ENCODE measurements around the gene TMEM95. TPM values are rescaled to one million over a fixed set of nuclear protein-coding genes. Genes with fewer than 3 reads are reported as not detected.
"Not testable (repeated sequence)": the region's sequence is repeated elsewhere in the genome, so short reads cannot be mapped to it uniquely, and the experiment has no call there.

TMEM95 gene
- total RNA-seq, 1 donor from 2014 or later = not detected

DNA sequence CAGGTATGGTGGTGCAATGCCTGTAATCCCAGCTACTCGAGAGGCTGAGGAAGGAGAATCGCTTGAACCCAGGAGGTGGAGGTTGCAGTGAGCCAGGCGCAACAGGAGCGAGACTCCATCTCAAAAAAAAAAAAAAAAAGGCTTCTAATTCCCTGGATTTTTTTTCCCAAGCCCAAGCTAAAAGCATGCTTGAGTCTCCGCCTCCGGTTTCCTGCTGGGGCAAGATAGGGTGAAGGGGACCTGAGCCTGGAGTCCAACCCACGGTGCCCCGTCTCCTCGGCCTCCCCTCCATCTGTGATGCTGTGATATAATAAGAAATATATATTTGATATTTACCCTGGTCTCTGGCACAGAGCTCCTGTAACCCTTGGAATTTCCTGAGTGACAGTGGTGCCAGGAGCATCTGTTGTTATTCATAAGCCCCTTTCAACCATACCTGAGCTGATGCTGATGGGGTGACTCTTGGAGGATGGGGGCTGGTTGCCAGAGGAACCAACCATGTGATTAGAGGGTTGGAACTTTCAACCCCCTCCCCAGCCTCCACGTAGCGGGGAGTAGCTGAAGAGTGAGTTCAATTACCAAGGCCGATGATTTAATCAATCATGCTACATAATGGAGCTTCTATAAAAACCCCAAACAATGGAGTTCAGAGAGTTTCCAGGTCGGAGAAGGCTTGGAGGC lies 13.1 kb downstream of the TMEM95 start:
- DNase-seq (ENCODE audit: extremely low spot score, unreplicated experiment) = no peak
- TF ChIP-seq, protein P1, sequence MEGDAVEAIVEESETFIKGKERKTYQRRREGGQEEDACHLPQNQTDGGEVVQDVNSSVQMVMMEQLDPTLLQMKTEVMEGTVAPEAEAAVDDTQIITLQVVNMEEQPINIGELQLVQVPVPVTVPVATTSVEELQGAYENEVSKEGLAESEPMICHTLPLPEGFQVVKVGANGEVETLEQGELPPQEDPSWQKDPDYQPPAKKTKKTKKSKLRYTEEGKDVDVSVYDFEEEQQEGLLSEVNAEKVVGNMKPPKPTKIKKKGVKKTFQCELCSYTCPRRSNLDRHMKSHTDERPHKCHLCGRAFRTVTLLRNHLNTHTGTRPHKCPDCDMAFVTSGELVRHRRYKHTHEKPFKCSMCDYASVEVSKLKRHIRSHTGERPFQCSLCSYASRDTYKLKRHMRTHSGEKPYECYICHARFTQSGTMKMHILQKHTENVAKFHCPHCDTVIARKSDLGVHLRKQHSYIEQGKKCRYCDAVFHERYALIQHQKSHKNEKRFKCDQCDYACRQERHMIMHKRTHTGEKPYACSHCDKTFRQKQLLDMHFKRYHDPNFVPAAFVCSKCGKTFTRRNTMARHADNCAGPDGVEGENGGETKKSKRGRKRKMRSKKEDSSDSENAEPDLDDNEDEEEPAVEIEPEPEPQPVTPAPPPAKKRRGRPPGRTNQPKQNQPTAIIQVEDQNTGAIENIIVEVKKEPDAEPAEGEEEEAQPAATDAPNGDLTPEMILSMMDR (conservative IDR thresholded peaks at IDR 0.05) = no peak
- no peaks in the 10 kb centered on the region for H3K9me3 Mint-ChIP-seq
- H3K27me3 Mint-ChIP-seq = peaks cover 21% of the 10 kb centered on the region
- H3K4me1 Mint-ChIP-seq (ENCODE audit: unreplicated experiment) = no peaks in the 10 kb centered on the region
- H3K27ac Mint-ChIP-seq = no peak overlapping the region
- no peaks in the 10 kb centered on the region for H3K36me3 Mint-ChIP-seq
- no peak overlapping the region for H3K4me3 Mint-ChIP-seq

DNA sequence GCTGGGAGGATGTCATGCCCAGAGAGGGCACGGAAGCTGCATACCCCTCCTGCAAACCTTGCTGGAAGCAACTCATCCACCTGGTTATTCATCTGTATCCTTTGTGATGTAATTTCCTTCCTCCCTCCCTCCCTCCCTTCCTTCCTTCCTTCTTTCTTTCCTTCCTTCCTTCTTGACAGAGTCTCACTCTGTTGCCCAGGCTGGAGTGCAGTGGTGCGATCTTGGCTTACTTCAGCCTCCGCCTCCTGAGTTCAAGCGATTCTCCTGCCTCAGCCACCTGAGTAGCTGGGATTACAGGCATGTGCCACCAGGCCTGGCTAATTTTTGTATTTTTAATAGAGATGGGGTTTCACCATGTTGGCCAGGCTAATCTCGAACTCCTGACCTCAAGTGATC lies 13.6 kb downstream of the TMEM95 start:
- not testable (repeated sequence) for H3K4me3 Mint-ChIP-seq; H3K27ac Mint-ChIP-seq; H3K4me1 Mint-ChIP-seq (ENCODE audit: unreplicated experiment); H3K36me3 Mint-ChIP-seq; H3K9me3 Mint-ChIP-seq; DNase-seq (ENCODE audit: extremely low spot score, unreplicated experiment)
- H3K27me3 Mint-ChIP-seq = peaks cover 21% of the 10 kb centered on the region

DNA sequence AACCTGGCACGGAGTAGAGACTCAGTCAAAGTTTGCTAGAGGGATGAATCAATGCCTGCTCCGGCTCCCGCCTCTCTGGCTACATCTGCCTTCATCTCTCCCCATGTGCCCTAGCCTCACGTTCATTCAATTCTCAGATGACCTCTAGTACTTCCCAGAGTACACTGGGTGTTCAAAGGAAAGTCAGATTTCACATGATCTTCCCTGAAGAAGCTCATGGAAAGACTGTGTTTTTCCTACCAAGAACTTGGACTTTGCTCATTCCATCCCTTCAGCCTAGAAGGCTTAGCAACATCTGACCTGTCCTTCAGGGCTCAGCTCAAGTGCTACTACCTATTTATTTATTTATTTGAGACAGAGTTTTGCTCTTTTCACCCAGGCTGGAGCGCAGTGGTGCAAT lies 14.9 kb downstream of the TMEM95 start:
- H3K27ac Mint-ChIP-seq = no peak overlapping the region
- DNase-seq (ENCODE audit: extremely low spot score, unreplicated experiment) = no peak
- H3K4me3 Mint-ChIP-seq = no peak overlapping the region
- H3K4me1 Mint-ChIP-seq (ENCODE audit: unreplicated experiment) = no peaks in the 10 kb centered on the region
- H3K36me3 Mint-ChIP-seq = no peaks in the 10 kb centered on the region
- H3K27me3 Mint-ChIP-seq = peaks cover 21% of the 10 kb centered on the region
- H3K9me3 Mint-ChIP-seq = no peaks in the 10 kb centered on the region
- TF ChIP-seq, protein P1 (conservative IDR thresholded peaks at IDR 0.05) = no peak

DNA sequence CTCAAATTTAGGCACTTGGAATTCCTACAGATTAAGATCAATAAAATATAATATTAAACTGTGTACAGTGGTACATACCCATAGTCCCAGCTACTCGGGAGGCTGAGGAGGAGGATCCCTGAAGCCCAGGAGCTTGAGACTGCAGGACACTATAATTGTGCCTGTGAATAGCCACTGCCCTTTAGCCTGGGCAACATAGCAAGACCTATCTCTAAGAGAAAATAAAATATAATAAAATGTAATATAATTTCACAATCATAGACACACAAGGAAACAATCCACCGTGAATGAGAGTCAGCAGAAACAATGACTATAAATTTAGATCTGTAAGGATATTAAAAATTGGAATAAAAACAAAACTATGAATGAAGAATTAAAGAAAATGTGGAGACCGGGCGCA lies 15.9 kb downstream of the TMEM95 start:
- Mint-ChIP-seq H3K27ac (no peak overlapping the region), H3K27me3 (peaks cover 18% of the 10 kb centered on the region), H3K4me1 (ENCODE audit: unreplicated experiment) (no peaks in the 10 kb centered on the region), H3K36me3 (no peaks in the 10 kb centered on the region), H3K4me3 (no peak overlapping the region), H3K9me3 (no peaks in the 10 kb centered on the region)
- TF ChIP-seq, protein P1 (conservative IDR thresholded peaks at IDR 0.05) = no peak
- DNase-seq (ENCODE audit: extremely low spot score, unreplicated experiment) = no peak

DNA sequence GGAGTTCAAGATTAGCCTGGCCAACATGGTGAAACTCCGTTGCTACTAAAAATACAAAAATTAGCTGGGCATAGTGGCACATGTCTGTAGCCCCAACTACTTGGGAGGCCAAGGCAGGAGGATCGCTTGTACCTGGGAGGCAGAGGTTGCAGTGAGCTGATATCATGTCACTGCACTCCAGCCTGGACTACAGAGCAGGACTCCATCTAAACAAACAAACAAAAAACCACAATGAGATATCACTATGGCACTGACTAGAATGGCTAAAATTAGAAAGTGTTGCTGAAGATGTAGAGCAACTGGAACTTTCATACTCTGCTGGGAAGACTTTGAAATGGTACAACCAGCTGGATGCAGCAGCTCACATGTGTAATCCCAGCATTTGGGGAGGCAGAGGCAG lies 19.4 kb downstream of the TMEM95 start:
- no peak overlapping the region for H3K4me3 Mint-ChIP-seq
- H3K27ac Mint-ChIP-seq = no peak overlapping the region
- H3K9me3 Mint-ChIP-seq = peaks cover 4% of the 10 kb centered on the region
- TF ChIP-seq, protein P1 (conservative IDR thresholded peaks at IDR 0.05) = no peak
- peaks cover 19% of the 10 kb centered on the region for H3K27me3 Mint-ChIP-seq
- H3K4me1 Mint-ChIP-seq (ENCODE audit: unreplicated experiment) = no peaks in the 10 kb centered on the region
- no peaks in the 10 kb centered on the region for H3K36me3 Mint-ChIP-seq
- DNase-seq (ENCODE audit: extremely low spot score, unreplicated experiment) = no peak

DNA sequence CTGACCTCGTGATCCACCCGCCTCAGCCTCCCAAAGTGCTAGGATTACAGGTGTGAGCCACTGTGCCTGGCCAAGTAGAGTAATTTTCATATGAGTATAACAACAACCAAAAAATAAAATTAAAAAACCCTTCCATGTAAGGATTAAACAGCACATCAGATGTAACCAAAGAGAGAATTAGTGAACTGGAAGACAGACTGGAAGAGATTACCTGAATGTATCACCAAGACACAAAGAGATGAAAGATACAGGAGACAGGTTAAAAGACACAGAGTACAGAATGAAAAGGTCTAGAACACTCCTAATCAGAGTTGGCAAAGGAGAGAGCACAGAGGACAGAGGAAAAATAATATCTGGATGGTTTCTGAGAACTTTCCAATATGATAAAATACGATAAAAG lies 24.2 kb downstream of the TMEM95 start:
- H3K4me3 Mint-ChIP-seq = no peak overlapping the region
- TF ChIP-seq, protein P1 (conservative IDR thresholded peaks at IDR 0.05) = no peak
- no peak overlapping the region for H3K27ac Mint-ChIP-seq
- H3K4me1 Mint-ChIP-seq (ENCODE audit: unreplicated experiment) = peaks cover 4% of the 10 kb centered on the region
- H3K9me3 Mint-ChIP-seq = peaks cover 5% of the 10 kb centered on the region
- DNase-seq (ENCODE audit: extremely low spot score, unreplicated experiment) = no peak
- H3K36me3 Mint-ChIP-seq = no peaks in the 10 kb centered on the region
- peaks cover 46% of the 10 kb centered on the region for H3K27me3 Mint-ChIP-seq
